H9 (cell line): ENCODE results near the gene PCSK2. TPM values are rescaled to one million over a fixed set of nuclear protein-coding genes. Genes with fewer than 3 reads are reported as not detected.

Experiments
- DNase-seq: peaks from one replicate; pipeline ENCODE4 v3.0.0-alpha.2; 2017
- H2AFZ ChIP-seq: one replicate; pipeline ENCODE4 v1.6.1; 2013; ENCODE audit warnings: mild to moderate bottlenecking, low read length, control low read depth, moderate library complexity
- H2AK5ac ChIP-seq: 2 replicates; pipeline ENCODE4 v1.6.1; 2013; ENCODE audit warnings: low read length, control low read depth, mixed read lengths; ENCODE audit not compliant: insufficient read length
- H2BK120ac ChIP-seq: one replicate; pipeline ENCODE4 v1.6.1; 2013; ENCODE audit warnings: low read depth, mild to moderate bottlenecking, low read length, control low read depth, inconsistent platforms; ENCODE audit not compliant: poor library complexity, severe bottlenecking
- H2BK12ac ChIP-seq: 2 replicates; pipeline ENCODE4 v1.6.1; 2013; ENCODE audit warnings: low read length, control low read depth, mixed read lengths, low read depth; ENCODE audit not compliant: insufficient read length
- H2BK15ac ChIP-seq: 2 replicates; pipeline ENCODE4 v1.6.1; 2013; ENCODE audit warnings: low read depth, low read length, control low read depth
- H2BK20ac ChIP-seq: one replicate; pipeline ENCODE4 v1.6.1; 2013; ENCODE audit warnings: low read depth, mild to moderate bottlenecking, low read length, control low read depth, inconsistent platforms; ENCODE audit not compliant: poor library complexity, severe bottlenecking
- H2BK5ac ChIP-seq: 2 replicates; pipeline ENCODE4 v1.6.1; 2013; ENCODE audit warnings: low read length, control low read depth, mixed read lengths; ENCODE audit not compliant: insufficient read length
- H3K14ac ChIP-seq: 2 replicates; pipeline ENCODE4 v1.6.1; 2013; ENCODE audit warnings: low read length, control low read depth; ENCODE audit not compliant: insufficient read depth
- H3K18ac ChIP-seq: 2 replicates; pipeline ENCODE4 v1.6.1; 2013; ENCODE audit warnings: low read depth, mild to moderate bottlenecking, mixed read lengths, low read length, control low read depth; ENCODE audit not compliant: insufficient read length
- H3K23ac ChIP-seq: 2 replicates; pipeline ENCODE4 v1.6.1; 2013; ENCODE audit warnings: low read length, control low read depth, mixed read lengths, low read depth; ENCODE audit not compliant: insufficient read length
- H3K23me2 ChIP-seq: 2 replicates; pipeline ENCODE4 v1.6.1; 2013; ENCODE audit warnings: low read depth, mild to moderate bottlenecking, mixed read lengths, low read length, control low read depth; ENCODE audit not compliant: insufficient read length, poor library complexity, severe bottlenecking
- H3K27ac ChIP-seq: 2 replicates; pipeline ENCODE4 v1.5.1; 2013; ENCODE audit warnings: low read length, control low read depth, mixed read lengths, low read depth; ENCODE audit not compliant: insufficient read length
- H3K27me3 ChIP-seq: 2 replicates; pipeline ENCODE4 v1.6.1; 2013; ENCODE audit warnings: low read length, control low read depth, inconsistent platforms; ENCODE audit not compliant: insufficient read depth
- H3K4ac ChIP-seq: 2 replicates; pipeline ENCODE4 v1.6.1; 2013; ENCODE audit warnings: low read depth, mild to moderate bottlenecking, control low read depth, inconsistent platforms, low read length, moderate library complexity
- H3K4me1 ChIP-seq: 2 replicates; pipeline ENCODE4 v1.6.1; 2013; ENCODE audit warnings: low read length, control low read depth, inconsistent platforms; ENCODE audit not compliant: insufficient read depth
- H3K4me2 ChIP-seq: 2 replicates; pipeline ENCODE4 v1.6.1; 2013; ENCODE audit warnings: low read length, control low read depth, mixed read lengths; ENCODE audit not compliant: insufficient read length, insufficient read depth
- H3K56ac ChIP-seq: 2 replicates; pipeline ENCODE4 v1.6.1; 2013; ENCODE audit warnings: low read depth, mild to moderate bottlenecking, mixed read lengths, low read length, control low read depth; ENCODE audit not compliant: insufficient read length
- H3K79me1 ChIP-seq: 2 replicates; pipeline ENCODE4 v1.6.1; 2013; ENCODE audit warnings: low read depth, mild to moderate bottlenecking, moderate library complexity, low read length, control low read depth, inconsistent platforms; ENCODE audit not compliant: insufficient read depth, poor library complexity, severe bottlenecking
- H3K79me2 ChIP-seq: 2 replicates; pipeline ENCODE4 v1.6.1; 2013; ENCODE audit warnings: low read length, control low read depth, inconsistent platforms; ENCODE audit not compliant: insufficient read depth
- H3K9ac ChIP-seq: 2 replicates; pipeline ENCODE4 v1.6.1; 2013; ENCODE audit warnings: low read length, control low read depth, mixed read lengths; ENCODE audit not compliant: insufficient read length; ENCODE audit errors: extremely low read depth
- H3K9me3 ChIP-seq: one replicate; pipeline ENCODE4 v1.6.1; 2013; ENCODE audit warnings: low read depth, low read length, inconsistent platforms; ENCODE audit not compliant: control insufficient read depth
- H3T11ph ChIP-seq: one replicate; pipeline ENCODE4 v1.6.1; 2013; ENCODE audit warnings: mild to moderate bottlenecking, low read length, control low read depth, inconsistent platforms
- H4K20me1 ChIP-seq: one replicate; pipeline ENCODE4 v1.6.1; 2013; ENCODE audit not compliant: control insufficient read depth, insufficient read length, insufficient read depth
- H4K5ac ChIP-seq: 2 replicates; pipeline ENCODE4 v1.6.1; 2013; ENCODE audit warnings: low read depth, mild to moderate bottlenecking, mixed read lengths, low read length, control low read depth; ENCODE audit not compliant: insufficient read length
- H4K8ac ChIP-seq: replicated peaks from 2 replicates; pipeline ENCODE4 v1.6.1; 2013; ENCODE audit warnings: low read length, control low read depth, mixed read lengths, low read depth; ENCODE audit not compliant: insufficient read length
- H4K91ac ChIP-seq: 2 replicates; pipeline ENCODE4 v1.6.1; 2013; ENCODE audit warnings: low read depth, mild to moderate bottlenecking, moderate library complexity, mixed read lengths, low read length, control low read depth; ENCODE audit not compliant: insufficient read length
- H3K27ac Mint-ChIP-seq, 3 experiments: 2 replicates in 2 of 3; 3 replicates in 1 of 3; pipeline ENCODE4 v1.8.0; 2020 to 2021; ENCODE audit warnings: mixed read lengths in 3 of 3, mild to moderate bottlenecking in 1 of 3, moderate library complexity in 1 of 3
- H3K27me3 Mint-ChIP-seq: 2 replicates; pipeline ENCODE4 v1.8.0; 2021; ENCODE audit warnings: low read depth, mild to moderate bottlenecking, moderate library complexity, mixed read lengths
- H3K36me3 Mint-ChIP-seq, 3 experiments: 2 replicates in 2 of 3; 3 replicates in 1 of 3; pipeline ENCODE4 v1.8.0; 2020 to 2021; ENCODE audit warnings: low read depth in 3 of 3, mixed read lengths in 3 of 3; ENCODE audit not compliant: insufficient read depth in 1 of 3
- H3K4me1 Mint-ChIP-seq, 2 experiments: 2 replicates each; pipeline ENCODE4 v1.8.0; 2020; ENCODE audit warnings: mixed read lengths in 2 of 2
- H3K4me3 Mint-ChIP-seq, 2 experiments: 2 replicates in 1 of 2; 3 replicates in 1 of 2; pipeline ENCODE4 v1.8.0; 2020 to 2021; ENCODE audit warnings: mild to moderate bottlenecking in 2 of 2, mixed read lengths in 2 of 2, moderate library complexity in 1 of 2
- H3K9me3 Mint-ChIP-seq, 2 experiments: 2 replicates in 1 of 2; 3 replicates in 1 of 2; pipeline ENCODE4 v1.8.0; 2020; ENCODE audit warnings: mild to moderate bottlenecking in 2 of 2, mixed read lengths in 2 of 2, moderate library complexity in 1 of 2
- CTCF ChIP-seq: fragments of 200-600 bp; sonication (generic); conservative IDR thresholded peaks from 3 replicates; pipeline ENCODE4 v1.8.0; 2021; ENCODE audit warnings: antibody characterized with exemption, mild to moderate bottlenecking
- WGBS: extraction: QIAGEN DNeasy Blood & Tissue Kit; methylation state at CpG from one replicate; pipeline ENCODE4 v1.1.7; 2013; ENCODE audit warnings: missing lambda C conversion rate, low lambda C conversion rate, mixed read lengths; ENCODE audit not compliant: insufficient read length; ENCODE audit errors: extremely low coverage; 5-methylcytosine and 5-hydroxymethylcytosine counted together
- total RNA-seq: library from RNA; stranded (reverse); gene quantifications from 2 replicates; pipeline ENCODE4 v1.2.1, GENCODE V29; 2021

The PCSK2 gene
- total RNA-seq, 1 experiment from 2014 or later = 2.8 TPM

- Histone ChIP-seq H2BK15ac (no peak overlapping the region), H4K8ac (no peak overlapping the region), H3K79me2 (no peaks in the 10 kb centered on the region), H3K4me1 (no peaks in the 10 kb centered on the region), H2BK20ac (no peak overlapping the region), H3K9ac (no peak overlapping the region), H3K4me2 (no peak overlapping the region), H4K20me1 (no peaks in the 10 kb centered on the region), H2BK120ac (no peak overlapping the region), H3K18ac (no peak overlapping the region), H3K4ac (no peak overlapping the region), H3T11ph (no peak overlapping the region), H2BK5ac (no peak overlapping the region), H2AK5ac (no peak overlapping the region), H3K23me2 (no peaks in the 10 kb centered on the region), H3K27me3 (no peaks in the 10 kb centered on the region), H2AFZ (no peak overlapping the region), H3K14ac (no peak overlapping the region), H4K91ac (no peak overlapping the region), H3K27ac (no peak overlapping the region), H3K56ac (no peak overlapping the region), H4K5ac (no peak overlapping the region), H3K23ac (no peak overlapping the region), H3K9me3 (no peaks in the 10 kb centered on the region), H3K79me1 (no peaks in the 10 kb centered on the region), H2BK12ac (no peak overlapping the region)
- no peaks in the 10 kb centered on the region for H3K36me3 Mint-ChIP-seq
- no peaks in the 10 kb centered on the region; the same call in 1 of the 2 replicates for H3K27me3 Mint-ChIP-seq
- H3K4me3 Mint-ChIP-seq = no peak overlapping the region
- no peaks in the 10 kb centered on the region for H3K9me3 Mint-ChIP-seq
- no CpG with 5 or more reads among the region's 7 CpGs for WGBS
- no peak overlapping the region for H3K27ac Mint-ChIP-seq
- no peak for DNase-seq
- no peak for TF ChIP-seq CTCF
- peaks cover 5 to 9% of the 10 kb centered on the region in 2 experiments for H3K4me1 Mint-ChIP-seq
Measured at GRCh38 chr20:17469246-17470030, 242.6 kb downstream of the PCSK2 start.
